Ovary (tissue), 3 donors: ENCODE data around the gene CRIM1.

Experiments used
- CTCF ChIP-seq, 3 donors: fragments of 450-650 bp in 2 of 3; fragments of 200-600 bp in 1 of 3; IDR thresholded peaks; one replicate each; pipeline versions ENCODE4 v1.5.1 to v1.8.0; 2016 to 2022; ENCODE audit warnings: antibody characterized with exemption in 3 of 3, mild to moderate bottlenecking in 1 of 3
- EP300 ChIP-seq: sonication (generic); formaldehyde crosslinking; IDR thresholded peaks from one replicate; pipeline ENCODE4 v1.6.1; 2017; ENCODE audit warnings: antibody characterized with exemption
- POLR2A ChIP-seq: fragments of 450-650 bp; IDR thresholded peaks from one replicate; pipeline ENCODE4 v1.6.1; 2017; ENCODE audit warnings: antibody characterized with exemption, mild to moderate bottlenecking, moderate library complexity
- donor health status: DM: no; HTN: no; CAD: no.

GRCh38 chr2:36480028-36480427 is 124.5 kb downstream of the CRIM1 start:
- TF ChIP-seq CTCF (IDR thresholded peaks at IDR 0.05) (no peak), EP300 (no peak), POLR2A (no peak)
